Omental fat pad (tissue), 4 donors: ENCODE data around the gene EXOC6B. TPM values are rescaled to one million over a fixed set of nuclear protein-coding genes. Genes with fewer than 3 reads are reported as not detected.
"Not testable (repeated sequence)": the region's sequence is repeated elsewhere in the genome, so short reads cannot be mapped to it uniquely, and the experiment has no call there.

ENCODE experiments used
- ATAC-seq: fragments of 150-250 bp; one replicate; pipeline ENCODE4 v1.9.1; 2016; ENCODE audit warnings: mild to moderate bottlenecking, moderate library complexity; ENCODE audit not compliant: low FRiP score
- DNase-seq: peaks from one replicate; pipeline ENCODE4 v3.0.0-alpha.2; 2019; ENCODE audit warnings: low spot score
- total RNA-seq, 4 donors: library from RNA; depleted of rRNA; stranded (reverse); fragments of >200 nt; gene quantifications; one replicate each; pipeline ENCODE4 v1.1.0, GENCODE V29; 2016
- TF ChIP-seq, protein P1 (sequence below), 3 donors: fragments of 450-650 bp; IDR thresholded peaks; one replicate each; pipeline ENCODE4 v1.5.1; 2016 to 2017; ENCODE audit warnings: antibody characterized with exemption in 3 of 3, mild to moderate bottlenecking in 3 of 3, moderate library complexity in 2 of 3

EXOC6B gene
- total RNA-seq, 4 donors from 2014 or later: 25.6 to 38.3 (median 30.1) TPM

DNA sequence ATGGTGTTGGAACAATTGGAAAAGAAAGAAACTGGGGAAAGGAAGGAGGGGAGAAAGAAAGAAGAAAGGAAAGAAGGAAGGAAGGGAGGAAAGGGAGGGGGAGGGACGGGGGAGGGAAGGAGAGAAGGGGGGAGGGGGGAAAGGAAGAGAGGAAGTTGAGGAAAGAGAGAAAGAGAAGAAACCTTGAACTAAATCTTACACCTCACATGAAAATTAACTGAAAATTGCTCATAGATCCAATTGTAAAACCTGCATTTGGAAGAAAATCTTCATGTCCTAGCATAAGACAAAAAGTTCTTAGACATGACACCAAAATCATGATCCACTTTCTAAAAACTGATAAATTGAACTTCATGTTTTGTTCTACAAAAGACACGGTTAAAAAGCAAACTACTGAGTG, 163.8 kb downstream of the EXOC6B start:
- DNase-seq: no peak
- TF ChIP-seq, protein P1, sequence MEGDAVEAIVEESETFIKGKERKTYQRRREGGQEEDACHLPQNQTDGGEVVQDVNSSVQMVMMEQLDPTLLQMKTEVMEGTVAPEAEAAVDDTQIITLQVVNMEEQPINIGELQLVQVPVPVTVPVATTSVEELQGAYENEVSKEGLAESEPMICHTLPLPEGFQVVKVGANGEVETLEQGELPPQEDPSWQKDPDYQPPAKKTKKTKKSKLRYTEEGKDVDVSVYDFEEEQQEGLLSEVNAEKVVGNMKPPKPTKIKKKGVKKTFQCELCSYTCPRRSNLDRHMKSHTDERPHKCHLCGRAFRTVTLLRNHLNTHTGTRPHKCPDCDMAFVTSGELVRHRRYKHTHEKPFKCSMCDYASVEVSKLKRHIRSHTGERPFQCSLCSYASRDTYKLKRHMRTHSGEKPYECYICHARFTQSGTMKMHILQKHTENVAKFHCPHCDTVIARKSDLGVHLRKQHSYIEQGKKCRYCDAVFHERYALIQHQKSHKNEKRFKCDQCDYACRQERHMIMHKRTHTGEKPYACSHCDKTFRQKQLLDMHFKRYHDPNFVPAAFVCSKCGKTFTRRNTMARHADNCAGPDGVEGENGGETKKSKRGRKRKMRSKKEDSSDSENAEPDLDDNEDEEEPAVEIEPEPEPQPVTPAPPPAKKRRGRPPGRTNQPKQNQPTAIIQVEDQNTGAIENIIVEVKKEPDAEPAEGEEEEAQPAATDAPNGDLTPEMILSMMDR (IDR thresholded peaks at IDR 0.05): no peak
- no peak for ATAC-seq

DNA sequence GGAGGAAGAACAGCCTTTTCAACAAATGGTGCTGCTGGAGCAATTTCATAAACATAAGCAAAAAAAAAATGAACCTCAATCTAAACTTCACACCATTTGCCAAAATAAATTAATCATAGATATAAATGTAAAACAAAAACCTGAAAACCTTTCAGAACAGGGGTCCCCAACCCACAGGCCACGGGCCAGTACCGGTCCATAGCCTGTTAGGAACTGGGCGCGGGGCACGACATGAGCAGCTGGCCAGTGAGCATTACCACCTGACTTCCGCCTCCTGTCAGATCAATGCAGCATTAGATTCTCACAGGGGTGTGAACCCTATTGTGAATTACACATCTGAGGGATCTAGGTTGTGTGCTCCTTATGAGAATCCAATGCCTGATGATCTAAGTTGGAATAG, 176.0 kb downstream of the EXOC6B start:
- DNase-seq (no peak), ATAC-seq (no peak)
- TF ChIP-seq, protein P1 (IDR thresholded peaks at IDR 0.05): no peak

DNA sequence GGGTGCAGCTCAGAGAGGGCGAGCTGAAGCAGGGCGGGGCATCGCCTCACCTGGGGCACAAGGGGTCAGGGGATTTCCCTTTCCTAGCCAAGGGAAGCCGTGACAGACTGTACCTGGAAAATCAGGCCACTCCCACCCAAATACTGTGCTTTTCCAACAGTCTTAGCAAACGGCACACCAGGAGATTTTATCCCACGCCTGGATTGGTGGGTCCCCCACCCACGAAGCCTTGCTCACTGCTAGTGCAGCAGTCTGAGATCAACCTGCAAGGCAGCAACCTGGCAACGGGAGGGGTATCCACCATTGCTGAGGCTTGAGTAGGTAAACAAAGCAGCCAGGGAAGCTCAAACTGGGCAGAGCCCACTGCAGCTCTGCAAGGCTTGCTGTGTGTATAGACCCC, 184.6 kb downstream of the EXOC6B start:
- DNase-seq, ATAC-seq: not testable (repeated sequence)

DNA sequence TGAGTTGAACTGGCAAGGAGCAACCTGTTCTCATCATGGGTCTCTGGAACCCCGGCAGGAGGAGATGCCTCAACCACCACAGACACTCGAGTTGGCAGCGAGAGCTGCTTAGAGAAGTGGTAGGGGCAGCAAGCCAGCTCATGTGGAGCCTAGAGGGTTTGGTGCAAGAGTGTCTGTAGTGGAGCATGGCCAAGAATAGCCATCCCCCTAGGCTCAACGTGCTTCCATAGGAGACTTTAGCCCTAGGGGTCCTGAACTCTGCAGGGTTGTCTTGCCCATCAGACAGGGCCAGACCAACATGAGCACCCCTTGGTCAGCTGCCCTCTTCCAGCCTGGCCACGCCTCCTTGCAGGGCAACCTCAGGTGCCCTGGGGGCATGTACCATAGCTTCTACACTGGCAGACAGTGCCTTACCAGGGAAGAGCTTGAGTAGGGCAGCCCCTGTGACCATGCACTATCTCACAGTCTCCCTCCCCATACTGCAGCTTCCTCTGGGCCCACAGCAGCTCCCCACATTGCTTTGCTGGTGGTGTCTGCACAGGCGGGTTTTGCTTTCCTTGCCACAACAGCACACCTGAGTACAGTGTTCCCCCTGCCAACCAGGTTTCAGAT, 187.1 kb downstream of the EXOC6B start:
- DNase-seq (no peak), ATAC-seq (no peak)
- TF ChIP-seq, protein P1 (IDR thresholded peaks at IDR 0.05): no peak

DNA sequence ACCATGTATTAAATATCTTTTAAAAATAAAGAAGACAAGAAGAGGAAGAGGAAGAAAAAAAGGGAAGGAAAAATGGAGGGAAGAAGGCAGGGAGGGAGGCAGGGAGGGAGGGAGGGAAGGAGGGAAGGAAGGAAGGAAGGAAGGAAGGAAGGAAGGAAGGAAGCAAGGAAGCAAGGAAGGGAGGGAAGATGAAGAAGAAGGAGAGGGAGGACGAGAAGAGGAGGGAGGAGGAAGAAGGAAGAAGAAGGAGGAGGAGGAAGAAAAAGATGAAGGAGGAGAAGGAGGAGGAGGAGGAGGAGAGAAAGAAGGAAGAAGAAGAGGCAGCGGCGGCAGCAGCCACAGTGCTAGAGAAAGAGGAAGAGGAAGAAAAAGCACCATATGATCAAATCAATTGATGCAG, 189.6 kb downstream of the EXOC6B start:
- no peak for DNase-seq
- TF ChIP-seq, protein P1 (IDR thresholded peaks at IDR 0.05): no peak
- no peak for ATAC-seq

DNA sequence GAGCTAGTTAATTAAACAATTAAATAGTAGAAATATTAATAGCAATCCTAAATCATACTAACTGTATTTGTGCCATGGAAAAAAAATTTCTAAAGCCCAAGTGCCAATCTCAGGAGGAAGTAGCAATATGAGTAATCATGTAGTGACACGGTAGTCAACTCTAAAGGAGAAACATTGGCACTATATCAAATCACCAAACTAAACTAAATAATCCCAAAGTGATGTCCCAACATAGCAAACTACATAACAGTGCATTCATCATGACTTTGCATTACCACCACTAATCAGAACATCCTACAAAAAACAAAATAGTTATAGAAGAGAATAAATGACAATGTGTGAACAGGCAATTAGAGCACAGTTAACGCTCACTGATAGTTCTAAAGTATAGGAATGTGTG, 195.1 kb downstream of the EXOC6B start:
- ATAC-seq (no peak), DNase-seq (no peak)
- TF ChIP-seq, protein P1 (IDR thresholded peaks at IDR 0.05): no peak

DNA sequence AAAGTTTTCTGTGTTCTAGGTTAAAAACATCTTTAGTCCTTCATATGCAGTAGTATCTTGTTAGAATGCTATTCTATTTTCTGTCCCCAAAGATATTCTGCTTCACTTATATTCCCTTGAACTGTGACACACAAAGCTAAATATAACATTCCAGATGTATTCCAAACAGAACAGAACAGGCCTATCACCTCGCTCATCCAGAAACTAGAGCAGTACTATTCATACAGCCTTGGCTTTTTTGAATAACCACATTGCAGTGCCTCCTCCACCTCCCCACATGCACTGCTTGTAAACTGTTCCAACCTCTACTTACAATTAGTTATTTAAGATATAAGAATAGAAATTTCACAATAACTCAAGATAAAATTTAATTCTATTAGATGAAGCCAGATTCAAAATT, 196.8 kb downstream of the EXOC6B start:
- ATAC-seq (no peak), DNase-seq (no peak)
- TF ChIP-seq, protein P1 (IDR thresholded peaks at IDR 0.05): no peak
